Measurements from ENCODE around the gene COBL. TPM values are rescaled to one million over a fixed set of nuclear protein-coding genes. Genes with fewer than 3 reads are reported as not detected.

The COBL gene
- total RNA-seq, 1 experiment from 2014 or later: 51.4 TPM

GRCh38 chr7:51268859-51269258 is 47.8 kb downstream of the COBL start:
- Histone ChIP-seq H3K27me3 (ENCODE audit: insufficient read depth, low read depth) (no peaks in the 10 kb centered on the region), H3K4me1 (replicated peaks; ENCODE audit: insufficient read depth) (peaks cover 21% of the 10 kb centered on the region), H3K9me2 (ENCODE audit: insufficient read depth) (no peaks in the 10 kb centered on the region), H3K4me2 (no peak overlapping the region), H3K79me2 (ENCODE audit: low read depth) (peaks cover 38% of the 10 kb centered on the region; the same call in 1 of the 2 replicates), H3K27ac (no peak overlapping the region), H3K9me3 (ENCODE audit: insufficient read depth, low read depth) (no peaks in the 10 kb centered on the region), H3K36me3 (ENCODE audit: low read depth) (no peaks in the 10 kb centered on the region), H4K20me1 (ENCODE audit: insufficient read depth) (no peaks in the 10 kb centered on the region), H3F3A (ENCODE audit: insufficient read depth, low read depth) (peaks cover 14% of the 10 kb centered on the region), H2AFZ (no peak overlapping the region), H3K4me3 (no peak overlapping the region)
- POLR2A ChIA-PET (ENCODE audit: unreplicated experiment): interaction anchor here (0.6 kb wide), 1 partner anchor 46 kb away, joined by 6 read pairs; no protein-coding TSS in a partner anchor
- CTCF ChIA-PET: no interaction called here
- TF ChIP-seq, protein P1, sequence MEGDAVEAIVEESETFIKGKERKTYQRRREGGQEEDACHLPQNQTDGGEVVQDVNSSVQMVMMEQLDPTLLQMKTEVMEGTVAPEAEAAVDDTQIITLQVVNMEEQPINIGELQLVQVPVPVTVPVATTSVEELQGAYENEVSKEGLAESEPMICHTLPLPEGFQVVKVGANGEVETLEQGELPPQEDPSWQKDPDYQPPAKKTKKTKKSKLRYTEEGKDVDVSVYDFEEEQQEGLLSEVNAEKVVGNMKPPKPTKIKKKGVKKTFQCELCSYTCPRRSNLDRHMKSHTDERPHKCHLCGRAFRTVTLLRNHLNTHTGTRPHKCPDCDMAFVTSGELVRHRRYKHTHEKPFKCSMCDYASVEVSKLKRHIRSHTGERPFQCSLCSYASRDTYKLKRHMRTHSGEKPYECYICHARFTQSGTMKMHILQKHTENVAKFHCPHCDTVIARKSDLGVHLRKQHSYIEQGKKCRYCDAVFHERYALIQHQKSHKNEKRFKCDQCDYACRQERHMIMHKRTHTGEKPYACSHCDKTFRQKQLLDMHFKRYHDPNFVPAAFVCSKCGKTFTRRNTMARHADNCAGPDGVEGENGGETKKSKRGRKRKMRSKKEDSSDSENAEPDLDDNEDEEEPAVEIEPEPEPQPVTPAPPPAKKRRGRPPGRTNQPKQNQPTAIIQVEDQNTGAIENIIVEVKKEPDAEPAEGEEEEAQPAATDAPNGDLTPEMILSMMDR (conservative IDR thresholded peaks at IDR 0.05): no peak
- TF ChIP-seq EZH2 (IDR thresholded peaks at IDR 0.05; ENCODE audit: low read depth): no peak
- intact Hi-C loops (cut with micrococcal nuclease; ENCODE audit: unreplicated experiment): no loop called here
- no peak for DNase-seq
- no TSS peak for BruUV-seq (replicated peaks)

DNA sequence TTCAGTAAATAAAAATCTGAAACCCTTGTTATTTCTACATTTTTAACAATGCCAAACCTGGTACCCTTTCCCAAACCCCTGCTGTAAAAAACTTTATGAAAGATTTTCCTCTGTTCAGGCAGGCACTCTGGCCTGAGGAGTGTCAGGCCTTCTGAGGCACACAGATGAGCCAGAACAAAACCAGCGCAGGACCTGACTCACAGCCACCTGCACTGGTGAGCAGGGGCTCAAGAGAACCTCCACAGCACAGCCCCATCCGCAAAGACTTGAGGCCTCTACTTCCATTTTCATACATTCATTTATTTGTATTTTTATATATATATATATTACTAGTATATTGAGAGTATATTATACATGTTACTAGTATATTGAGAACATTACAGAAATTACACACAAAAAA is 49.4 kb downstream of the COBL start:
- intact Hi-C loops (cut with micrococcal nuclease; ENCODE audit: unreplicated experiment): no loop called here
- Histone ChIP-seq H3K4me3 (no peak overlapping the region), H3K36me3 (ENCODE audit: low read depth) (no peaks in the 10 kb centered on the region), H3K4me2 (no peak overlapping the region), H4K20me1 (ENCODE audit: insufficient read depth) (no peaks in the 10 kb centered on the region), H3K79me2 (ENCODE audit: low read depth) (peaks cover 42% of the 10 kb centered on the region), H2AFZ (no peak overlapping the region), H3K4me1 (replicated peaks; ENCODE audit: insufficient read depth) (peaks cover 36% of the 10 kb centered on the region), H3F3A (ENCODE audit: insufficient read depth, low read depth) (peaks cover 22% of the 10 kb centered on the region), H3K27ac (no peak overlapping the region), H3K9me2 (ENCODE audit: insufficient read depth) (no peaks in the 10 kb centered on the region), H3K9me3 (ENCODE audit: insufficient read depth, low read depth) (no peaks in the 10 kb centered on the region), H3K27me3 (ENCODE audit: insufficient read depth, low read depth) (no peaks in the 10 kb centered on the region)
- POLR2A ChIA-PET (ENCODE audit: unreplicated experiment): no interaction called here
- no TSS peak for BruUV-seq (replicated peaks)
- DNase-seq: no peak
- CTCF ChIA-PET: no interaction called here
- TF ChIP-seq EZH2 (IDR thresholded peaks at IDR 0.05; ENCODE audit: low read depth): no peak
- TF ChIP-seq, protein P1 (conservative IDR thresholded peaks at IDR 0.05): no peak

DNA sequence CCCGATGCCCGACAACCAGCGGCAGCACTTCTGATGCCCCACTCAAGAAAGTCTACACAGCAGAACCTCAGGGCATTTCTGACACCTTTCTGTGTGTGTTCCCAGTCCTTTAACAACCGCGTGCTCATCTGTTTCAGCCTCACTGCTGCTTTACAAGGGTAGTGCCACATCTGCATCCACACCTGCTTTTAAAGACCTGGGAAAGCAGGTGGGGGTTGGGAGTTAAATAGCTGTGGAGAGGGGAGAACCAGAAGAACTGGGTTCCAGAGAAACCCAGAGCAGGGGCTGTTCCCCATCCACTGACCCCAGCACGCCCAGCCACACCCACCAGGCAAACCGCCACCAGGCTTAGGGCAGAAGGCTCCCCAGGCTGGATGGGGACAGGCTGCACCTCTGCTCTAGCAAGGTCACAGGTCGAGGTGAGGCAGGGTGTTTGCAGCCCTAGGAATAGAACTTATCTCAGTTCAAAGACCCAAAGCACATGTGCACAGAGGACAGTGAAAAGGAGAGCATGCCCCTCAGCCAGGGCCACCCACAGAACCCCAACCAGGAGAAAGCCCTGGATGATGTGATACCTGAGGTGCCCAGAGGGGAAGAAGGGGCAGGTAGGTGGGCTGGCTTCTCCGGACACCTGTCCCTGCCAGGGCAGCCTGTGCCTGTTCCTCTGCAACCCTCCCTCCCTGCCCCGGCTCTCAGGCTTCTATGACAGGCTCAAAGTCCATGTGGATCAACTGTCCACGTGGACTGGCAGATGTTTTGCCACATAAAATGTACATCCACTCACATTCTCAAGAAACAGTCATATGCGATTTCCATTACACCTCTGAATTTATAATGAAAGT is 51.3 kb downstream of the COBL start:
- Histone ChIP-seq H3K79me2 (ENCODE audit: low read depth) (peaks cover 46% of the 10 kb centered on the region), H4K20me1 (ENCODE audit: insufficient read depth) (no peaks in the 10 kb centered on the region), H3K36me3 (ENCODE audit: low read depth) (no peaks in the 10 kb centered on the region), H3K9me3 (ENCODE audit: insufficient read depth, low read depth) (no peaks in the 10 kb centered on the region), H3K27me3 (ENCODE audit: insufficient read depth, low read depth) (no peaks in the 10 kb centered on the region), H3F3A (ENCODE audit: insufficient read depth, low read depth) (peaks cover 22% of the 10 kb centered on the region), H3K4me1 (replicated peaks; ENCODE audit: insufficient read depth) (peaks cover 36% of the 10 kb centered on the region), H2AFZ (no peak overlapping the region), H3K27ac (no peak overlapping the region), H3K9me2 (ENCODE audit: insufficient read depth) (no peaks in the 10 kb centered on the region), H3K4me3 (no peak overlapping the region), H3K4me2 (peak overlapping the region; percentile 76; the same call in 1 of the 2 replicates)
- ChIA-PET CTCF (interaction anchor here (0.6 kb wide), 1 partner anchor 180 kb away, joined by 3 read pairs; no protein-coding TSS in a partner anchor), POLR2A (ENCODE audit: unreplicated experiment) (interaction anchor here (0.6 kb wide), 1 partner anchor 1092 kb away, joined by 4 read pairs; no protein-coding TSS in a partner anchor)
- intact Hi-C loops (cut with micrococcal nuclease; ENCODE audit: unreplicated experiment): no loop called here
- TF ChIP-seq, protein P1 (conservative IDR thresholded peaks at IDR 0.05): no peak
- TF ChIP-seq EZH2 (IDR thresholded peaks at IDR 0.05; ENCODE audit: low read depth): no peak
- BruUV-seq (replicated peaks): no TSS peak
- no peak for DNase-seq
